ENCODE results near the gene CYSLTR1.

CYSLTR1 gene

DNA sequence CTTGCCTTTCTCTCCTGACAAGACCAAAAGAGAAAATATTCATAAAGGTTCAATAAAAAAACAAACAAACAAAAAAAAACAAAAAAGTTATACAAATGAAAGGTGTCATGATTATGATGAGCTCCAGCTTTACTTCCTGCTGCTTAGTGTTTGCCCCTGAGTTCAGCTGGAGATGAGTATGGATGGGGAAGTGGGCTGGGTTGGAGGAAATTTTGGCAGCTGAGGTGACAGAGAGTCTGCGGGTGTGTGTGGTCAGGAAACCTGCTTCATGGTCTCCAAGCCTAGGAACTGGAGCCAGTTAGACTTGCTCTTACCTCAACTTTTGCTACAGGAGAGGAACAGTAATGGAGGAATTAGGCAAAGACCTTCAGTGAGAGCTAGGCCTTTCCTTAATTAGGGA, 4.3 kb upstream of the CYSLTR1 start:
- CTCF ChIA-PET: no interaction called here
- H3K4me3 ChIP-seq (ENCODE audit: low read depth, low read length): no peak overlapping the region
- DNase-seq (ENCODE audit: low read depth, low spot score): no peak
- POLR2A ChIA-PET: no interaction called here
- TF ChIP-seq, protein P1, sequence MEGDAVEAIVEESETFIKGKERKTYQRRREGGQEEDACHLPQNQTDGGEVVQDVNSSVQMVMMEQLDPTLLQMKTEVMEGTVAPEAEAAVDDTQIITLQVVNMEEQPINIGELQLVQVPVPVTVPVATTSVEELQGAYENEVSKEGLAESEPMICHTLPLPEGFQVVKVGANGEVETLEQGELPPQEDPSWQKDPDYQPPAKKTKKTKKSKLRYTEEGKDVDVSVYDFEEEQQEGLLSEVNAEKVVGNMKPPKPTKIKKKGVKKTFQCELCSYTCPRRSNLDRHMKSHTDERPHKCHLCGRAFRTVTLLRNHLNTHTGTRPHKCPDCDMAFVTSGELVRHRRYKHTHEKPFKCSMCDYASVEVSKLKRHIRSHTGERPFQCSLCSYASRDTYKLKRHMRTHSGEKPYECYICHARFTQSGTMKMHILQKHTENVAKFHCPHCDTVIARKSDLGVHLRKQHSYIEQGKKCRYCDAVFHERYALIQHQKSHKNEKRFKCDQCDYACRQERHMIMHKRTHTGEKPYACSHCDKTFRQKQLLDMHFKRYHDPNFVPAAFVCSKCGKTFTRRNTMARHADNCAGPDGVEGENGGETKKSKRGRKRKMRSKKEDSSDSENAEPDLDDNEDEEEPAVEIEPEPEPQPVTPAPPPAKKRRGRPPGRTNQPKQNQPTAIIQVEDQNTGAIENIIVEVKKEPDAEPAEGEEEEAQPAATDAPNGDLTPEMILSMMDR (IDR thresholded peaks at IDR 0.05; ENCODE audit: insufficient read depth, low read length, missing control alignments): no peak

DNA sequence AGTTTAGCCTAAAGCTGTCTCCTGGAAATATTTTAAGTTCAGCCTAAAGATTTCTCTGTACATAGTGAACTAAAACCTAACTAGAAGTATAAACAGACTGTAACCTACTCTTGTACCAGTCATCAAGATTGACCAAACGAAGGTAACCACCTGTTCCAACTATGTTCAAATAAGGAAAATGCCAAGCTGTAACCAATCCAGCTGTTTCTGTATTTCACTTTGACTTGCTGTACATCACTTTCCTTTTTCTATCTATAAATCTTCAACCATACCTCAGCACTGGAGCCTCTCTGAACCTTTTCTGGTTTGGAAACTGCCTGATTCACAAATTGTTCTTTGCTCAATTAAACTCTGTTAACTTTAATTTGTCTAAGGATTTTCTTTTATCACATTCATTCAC, 3.1 kb upstream of the CYSLTR1 start:
- CTCF ChIA-PET: no interaction called here
- POLR2A ChIA-PET: no interaction called here

DNA sequence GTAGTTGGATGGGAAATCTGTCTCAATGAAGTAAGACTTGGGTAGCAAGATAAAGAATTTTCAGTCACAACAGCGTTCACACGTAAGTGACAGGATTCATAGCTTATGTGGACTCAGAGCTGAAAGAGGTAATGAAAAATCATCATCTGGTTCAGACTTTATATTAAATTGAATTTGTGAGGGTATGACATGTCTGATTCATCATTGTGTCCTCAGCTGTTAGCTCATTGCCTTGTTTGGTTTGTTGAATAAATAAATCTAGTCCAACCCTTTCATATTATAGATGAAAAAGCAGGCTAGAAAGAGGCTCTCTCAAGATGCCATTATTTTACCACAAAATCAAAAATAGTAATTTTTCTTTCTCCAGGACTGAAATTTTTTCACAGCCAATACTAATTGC, 2.7 kb upstream of the CYSLTR1 start:
- H3K4me3 ChIP-seq (ENCODE audit: low read depth, low read length): no peak overlapping the region
- ChIA-PET CTCF (no interaction called here), POLR2A (no interaction called here)
- TF ChIP-seq, protein P1 (IDR thresholded peaks at IDR 0.05; ENCODE audit: insufficient read depth, low read length, missing control alignments): no peak
- no peak for DNase-seq (ENCODE audit: low read depth, low spot score)

More for the DNA sequence above, 3.1 kb upstream of the CYSLTR1 start:
- TF ChIP-seq, protein P1 (IDR thresholded peaks at IDR 0.05; ENCODE audit: insufficient read depth, low read length, missing control alignments): no peak
- no peak for DNase-seq (ENCODE audit: low read depth, low spot score)
- no peak overlapping the region for H3K4me3 ChIP-seq (ENCODE audit: low read depth, low read length)

DNA sequence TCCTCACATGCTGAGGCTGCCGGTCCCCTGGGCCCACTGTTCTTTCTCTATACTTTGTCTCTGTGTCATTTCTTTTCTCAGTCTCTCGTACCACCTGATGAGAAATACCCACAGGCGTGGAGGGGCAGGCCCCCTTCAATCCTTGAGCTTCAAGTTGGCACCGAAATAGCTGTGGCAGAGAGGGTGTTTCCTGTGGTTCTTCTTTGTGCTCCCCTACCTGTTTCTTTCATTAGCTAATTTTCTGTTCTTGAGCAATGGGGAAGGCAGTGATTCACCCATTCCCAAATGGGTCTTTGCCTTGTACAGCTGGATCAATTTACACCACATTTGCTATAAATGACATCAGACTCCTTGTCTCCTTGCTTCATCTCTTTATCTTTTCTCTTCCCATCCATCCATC, 2.1 kb upstream of the CYSLTR1 start:
- H3K4me3 ChIP-seq (ENCODE audit: low read depth, low read length): no peak overlapping the region
- POLR2A ChIA-PET: no interaction called here
- DNase-seq (ENCODE audit: low read depth, low spot score): no peak
- TF ChIP-seq, protein P1 (IDR thresholded peaks at IDR 0.05; ENCODE audit: insufficient read depth, low read length, missing control alignments): no peak
- CTCF ChIA-PET: no interaction called here

DNA sequence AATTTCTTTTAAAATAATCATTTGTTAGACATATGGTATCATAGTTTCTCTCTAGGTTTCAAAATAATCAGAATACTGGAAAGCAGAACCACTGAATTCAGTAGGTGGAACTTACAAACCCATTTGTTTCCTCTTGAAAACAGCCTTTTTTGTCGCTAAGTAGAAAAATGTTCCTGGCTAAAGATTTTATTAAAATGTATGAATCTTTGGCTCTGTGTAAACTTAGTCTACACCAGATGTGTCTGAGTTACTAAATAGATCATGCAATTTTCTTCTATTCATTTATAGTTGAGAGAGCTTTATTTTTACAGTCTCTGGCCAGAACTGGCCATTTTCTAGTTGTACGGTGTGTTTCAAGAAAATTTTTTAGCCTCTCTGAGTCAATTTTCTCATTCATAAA, 1.0 kb downstream of the CYSLTR1 start:
- no peak for DNase-seq (ENCODE audit: low read depth, low spot score)
- ChIA-PET POLR2A (no interaction called here), CTCF (no interaction called here)
- TF ChIP-seq, protein P1 (IDR thresholded peaks at IDR 0.05; ENCODE audit: insufficient read depth, low read length, missing control alignments): no peak
- H3K4me3 ChIP-seq (ENCODE audit: low read depth, low read length): no peak overlapping the region

DNA sequence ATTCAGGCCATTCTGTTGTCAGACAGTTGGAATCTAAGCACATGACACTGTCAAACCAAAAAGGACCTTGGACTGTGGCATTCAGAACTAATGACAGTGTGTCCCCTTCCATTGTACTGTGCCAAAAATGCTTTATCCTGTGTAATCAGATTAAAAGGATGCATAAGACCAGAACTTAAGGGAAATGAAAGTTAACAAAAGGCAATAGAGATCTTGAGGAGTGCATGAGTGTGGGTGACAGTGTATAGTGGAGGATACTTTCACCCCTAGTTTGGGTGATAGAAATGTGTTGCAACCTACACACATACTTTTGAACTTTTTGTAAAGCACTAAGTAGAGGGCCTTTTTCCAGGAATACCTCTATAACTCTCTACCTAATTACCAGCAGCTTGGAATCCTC, 4.5 kb downstream of the CYSLTR1 start:
- POLR2A ChIA-PET: interaction anchor here (0.6 kb wide), 1 partner anchor 21 kb away, joined by 3 read pairs; no protein-coding TSS in a partner anchor
- TF ChIP-seq, protein P1 (IDR thresholded peaks at IDR 0.05; ENCODE audit: insufficient read depth, low read length, missing control alignments): no peak
- H3K4me3 ChIP-seq (ENCODE audit: low read depth, low read length): no peak overlapping the region
- no peak for DNase-seq (ENCODE audit: low read depth, low spot score)
- CTCF ChIA-PET: no interaction called here
